Esophagus squamous epithelium (tissue), 5 donors: Measurements from ENCODE around the gene PSKH1. TPM values are rescaled to one million over a fixed set of nuclear protein-coding genes. Genes with fewer than 3 reads are reported as not detected.

Source experiments
- DNase-seq: peaks from one replicate; lab custom pipeline; 2025; lab: John Stamatoyannopoulos, UW
- H3K27ac ChIP-seq, 4 donors: fragments of 200-600 bp; sonication (generic); one replicate each; pipeline ENCODE4 v1.5.1; 2016 to 2019; ENCODE audit warnings: mild to moderate bottlenecking in 1 of 4
- H3K27me3 ChIP-seq, 4 donors: fragments of 200-600 bp; sonication (generic); 1 replicate in 3 of 4; 2 replicates in 1 of 4; pipeline versions ENCODE4 v1.5.1 to v1.6.0; 2017 to 2021; ENCODE audit warnings: antibody characterized with exemption in 1 of 4
- H3K36me3 ChIP-seq, 3 donors: fragments of 200-600 bp; sonication (generic); one replicate each; pipeline ENCODE4 v1.5.1; 2016 to 2019
- H3K4me1 ChIP-seq, 3 donors: fragments of 200-600 bp; sonication (generic); one replicate each; pipeline ENCODE4 v1.5.1; 2017 to 2019
- H3K4me3 ChIP-seq, 4 donors: fragments of 200-600 bp; sonication (generic); 1 replicate in 3 of 4; 2 replicates in 1 of 4; pipeline ENCODE4 v1.5.1; 2016 to 2019; ENCODE audit warnings: mild to moderate bottlenecking in 2 of 4, moderate library complexity in 1 of 4
- H3K9me3 ChIP-seq, 3 donors: fragments of 200-600 bp; sonication (generic); one replicate each; pipeline ENCODE4 v1.5.1; 2016 to 2019
- CTCF ChIP-seq, 6 experiments: fragments of 450-650 bp in 4 of 6; fragments of 200-600 bp in 2 of 6; sonication (generic) in 2 of 6; IDR thresholded peaks; one replicate each; pipeline ENCODE4 v1.5.1; 2016 to 2019; ENCODE audit warnings: antibody characterized with exemption in 6 of 6, mild to moderate bottlenecking in 4 of 6, moderate library complexity in 4 of 6
- POLR2A ChIP-seq, 4 donors: fragments of 450-650 bp; IDR thresholded peaks; one replicate each; pipeline ENCODE4 v1.6.1; 2017; ENCODE audit warnings: antibody characterized with exemption in 4 of 4, mild to moderate bottlenecking in 4 of 4, moderate library complexity in 3 of 4
- WGBS, 2 donors: methylation state at CpG; one replicate each; pipeline ENCODE4 v1.1.5; 2018; 5-methylcytosine and 5-hydroxymethylcytosine counted together
- intact Hi-C: fragments of 100-400 bp; cut with DNase I; formaldehyde crosslinking; loops from one replicate; pipeline ENCODE4 v1.15.0; 2022
- total RNA-seq, 4 donors: library from RNA; depleted of rRNA; stranded (reverse); fragments of >200 nt; gene quantifications; one replicate each; pipeline ENCODE4 v1.1.0, GENCODE V29; 2016
- donor health status: DM: yes; HTN: yes; CAD: no.

PSKH1 gene
- total RNA-seq, 4 donors from 2014 or later: 8.5 to 18.3 (median 13.8) TPM

GRCh38 chr16:67846063-67846319 is 47.1 kb upstream of the PSKH1 start:
- Histone ChIP-seq H3K4me3 (peak overlapping the region; percentile 86 to 94 (median 91)), H3K9me3 (no peaks in the 10 kb centered on the region), H3K4me1 (peaks cover 41 to 81% (median 44%) of the 10 kb centered on the region in 3 donors), H3K36me3 (no peaks in the 10 kb centered on the region), H3K27ac (peak overlapping the region; percentile 90 to 100 (median 98)), H3K27me3 (no peaks in the 10 kb centered on the region)
- intact Hi-C loops: no loop called here
- no peak for DNase-seq
- no peak for TF ChIP-seq POLR2A (IDR thresholded peaks at IDR 0.05)
- no peak for TF ChIP-seq CTCF (IDR thresholded peaks at IDR 0.05)
- WGBS, 2 donors: 6 to 15% methylated on average over 2 of the region's 2 CpGs

GRCh38 chr16:67846320-67847063 is 46.6 kb upstream of the PSKH1 start, which contains the start of gene NUTF2:
Gene NUTF2, plus strand, starts transcription at chr16:67846933. Its CDS starts 18,198 bp downstream, at chr16:67865131.
- peak within 1 kb of the TSS; percentile 90 to 100 (median 98) for H3K27ac ChIP-seq
- intact Hi-C loops: no loop called here
- no peaks in the 10 kb centered on the region for H3K9me3 ChIP-seq
- peak in 3 of 4 donors; percentile 46 to 75 (median 71) for TF ChIP-seq POLR2A (IDR thresholded peaks at IDR 0.05)
- TF ChIP-seq CTCF (IDR thresholded peaks at IDR 0.05): peak in 1 of 6 experiments; percentile 58
- peaks cover 41 to 82% (median 44%) of the 10 kb centered on the region in 3 donors for H3K4me1 ChIP-seq
- peak; percentile 88 for DNase-seq
- H3K36me3 ChIP-seq: no peaks in the 10 kb centered on the region
- peak within 1 kb of the TSS; percentile 86 to 94 (median 91) for H3K4me3 ChIP-seq
- 0% methylated on average over 5 of the region's 57 CpGs; no CpG with 5 or more reads in 1 of the 2 donors for whole genome bisulfite sequencing, 2 donors
- no peaks in the 10 kb centered on the region for H3K27me3 ChIP-seq

- Histone ChIP-seq H3K36me3 (no peaks in the 10 kb centered on the region), H3K27me3 (no peaks in the 10 kb centered on the region), H3K9me3 (no peaks in the 10 kb centered on the region), H3K4me1 (peaks cover 41 to 85% (median 44%) of the 10 kb centered on the region in 3 donors), H3K4me3 (peak within 1 kb of the TSS; percentile 86 to 94 (median 91)), H3K27ac (peak within 1 kb of the TSS; percentile 90 to 100 (median 98))
- intact Hi-C loops: no loop called here
- WGBS, 2 donors: 0% methylated on average over 2 of the region's 62 CpGs; no CpG with 5 or more reads in 1 of the 2 donors
- TF ChIP-seq CTCF (IDR thresholded peaks at IDR 0.05) (peak in 3 of 6 experiments; percentile 2 to 19 (median 12)), POLR2A (IDR thresholded peaks at IDR 0.05) (peak in 1 of 4 donors; percentile 6)
- DNase-seq: no peak
These were observed 45.8 kb upstream of the PSKH1 start, which contains the start of gene CENPT for GRCh38 chr16:67847064-67847861. Gene CENPT, minus strand, starts transcription at chr16:67847693. Its CDS starts 13,834 bp downstream, at chr16:67833859.

- Histone ChIP-seq H3K27me3 (no peaks in the 10 kb centered on the region), H3K4me3 (peak overlapping the region; percentile 86 to 94 (median 91)), H3K27ac (peak overlapping the region in 3 of 4 donors; percentile 90 to 100 (median 99)), H3K36me3 (no peaks in the 10 kb centered on the region), H3K4me1 (peaks cover 40 to 77% (median 41%) of the 10 kb centered on the region in 3 donors), H3K9me3 (no peaks in the 10 kb centered on the region)
- DNase-seq: no peak
- intact Hi-C loops: no loop called here
- WGBS, 2 donors: 86 to 94% methylated on average over 8 to 11 of the region's 11 CpGs
- TF ChIP-seq POLR2A (IDR thresholded peaks at IDR 0.05) (no peak), CTCF (IDR thresholded peaks at IDR 0.05) (no peak)
These were observed 44.9 kb upstream of the PSKH1 start for GRCh38 chr16:67848118-67848517.
